Measurements from ENCODE around the gene PROM1. TPM values are rescaled to one million over a fixed set of nuclear protein-coding genes. Genes with fewer than 3 reads are reported as not detected.

Gene PROM1
- total and polyA plus RNA-seq, 2 of the 4 experiments (the other 2 are of a cell fraction) = not detected

DNA sequence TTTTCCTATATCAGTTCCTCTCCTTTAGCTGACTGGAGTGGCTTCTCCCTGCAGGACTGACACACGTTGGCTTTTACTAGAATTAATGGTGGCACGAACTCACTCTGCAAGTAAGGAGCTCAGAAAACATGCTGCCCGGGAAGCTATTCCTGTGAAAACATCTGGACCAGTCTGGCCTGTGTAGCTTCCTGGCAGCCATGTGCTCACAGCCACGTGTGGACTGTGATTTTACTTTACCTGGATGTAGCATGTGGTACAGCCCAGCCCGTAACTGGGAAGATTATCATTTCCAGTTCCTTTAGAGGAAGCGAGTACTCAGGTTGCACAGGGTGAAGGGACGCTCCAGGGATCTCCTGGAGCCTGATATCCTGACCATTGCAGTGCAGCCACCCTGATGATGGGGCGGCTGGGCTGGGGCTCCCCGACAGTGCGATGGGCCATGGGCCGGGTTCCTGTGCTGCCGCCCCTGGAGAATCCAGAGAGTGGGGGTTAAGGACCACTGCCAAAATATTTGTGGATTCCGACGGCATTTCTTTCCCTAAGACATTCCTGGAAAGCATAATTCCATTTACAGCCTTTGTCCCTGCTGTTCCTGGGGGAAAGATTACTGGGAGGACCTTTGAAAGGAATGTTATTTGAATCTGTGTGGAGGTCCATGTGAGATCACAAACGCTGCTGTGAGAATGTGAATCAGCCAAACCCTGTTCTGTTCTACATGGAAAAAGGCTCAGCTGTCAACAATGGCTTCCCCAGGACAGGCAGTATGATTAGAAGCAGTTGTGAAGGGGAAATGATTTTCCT is 35.0 kb downstream of the PROM1 start:
- Histone ChIP-seq H2AK5ac (ENCODE audit: low read depth, low read length) (no peak overlapping the region), H3K4me3 (ENCODE audit: insufficient read depth, low read depth, low read length) (no peak overlapping the region), H3K9ac (ENCODE audit: low read depth, low read length) (no peak overlapping the region), H2BK5ac (ENCODE audit: low read depth, low read length, poor library complexity, severe bottlenecking) (no peak overlapping the region), H3K18ac (ENCODE audit: low read depth, low read length) (no peak overlapping the region), H3K56ac (ENCODE audit: extremely low read depth, insufficient read depth, low read length) (no peak overlapping the region), H3K79me1 (ENCODE audit: low read depth in 1 of 2, low read length in 2 of 2) (no peaks in the 10 kb centered on the region), H3K27ac (ENCODE audit: insufficient read depth, low read length) (no peak overlapping the region), H2AFZ (replicated peaks; ENCODE audit: low read length, poor library complexity) (no peak overlapping the region), H3K23ac (ENCODE audit: low read depth, low read length) (no peak overlapping the region), H2BK15ac (ENCODE audit: low read depth, low read length) (no peak overlapping the region), H3K4me2 (ENCODE audit: low read depth, low read length) (no peak overlapping the region), H3K36me3 (ENCODE audit: control insufficient read depth, insufficient read depth, low read length) (no peaks in the 10 kb centered on the region), H2BK120ac (ENCODE audit: low read depth, low read length) (no peak overlapping the region), H3K9me3 (ENCODE audit: control insufficient read depth, insufficient read depth, low read length) (no peaks in the 10 kb centered on the region), H3K27me3 (ENCODE audit: control insufficient read depth, insufficient read depth, low read length) (peaks cover 25% of the 10 kb centered on the region), H4K8ac (ENCODE audit: low read depth in 2 of 2, low read length in 2 of 2) (no peak overlapping the region), H4K20me1 (ENCODE audit: insufficient read depth, low read length) (no peaks in the 10 kb centered on the region), H3K14ac (replicated peaks; ENCODE audit: low read depth, low read length) (no peak overlapping the region), H3K4me1 (ENCODE audit: control insufficient read depth, insufficient read depth, low read length) (no peaks in the 10 kb centered on the region), H2BK20ac (ENCODE audit: low read depth, low read length) (no peak overlapping the region), H2AK9ac (replicated peaks; ENCODE audit: low read depth, low read length, poor library complexity) (no peak overlapping the region), H3K9me1 (ENCODE audit: insufficient read depth, low read length) (no peaks in the 10 kb centered on the region), H3K4ac (ENCODE audit: low read depth, low read length) (no peak overlapping the region), H4K5ac (ENCODE audit: low read depth, low read length) (no peak overlapping the region), H4K91ac (ENCODE audit: insufficient read depth, low read depth, low read length) (no peak overlapping the region)
- BruUV-seq (replicated peaks) = no TSS peak
- 70% methylated on average over 6 of the region's 15 CpGs; no CpG with 5 or more reads in 1 of the 2 experiments for WGBS, 2 experiments (ENCODE audit: extremely low coverage in 2 of 2, insufficient read length in 1 of 2)
- dilution Hi-C loops (cut with HindIII; ENCODE audit: low sequenced_read_pairs, unreplicated experiment) = no loop called here
- CTCF ChIA-PET = interaction anchor here (0.8 kb wide), 1 partner anchor 9 kb away, joined by 3 read pairs; no protein-coding TSS in a partner anchor
- no peak for DNase-seq
- in situ Hi-C loops (cut with MboI; ENCODE audit: low sequenced_read_pairs) = no loop called here
- intact Hi-C loops (cut with micrococcal nuclease) = no loop called here
- no peak for ATAC-seq (ENCODE audit: low read depth)
- no peak for TF ChIP-seq RFX5 (IDR thresholded peaks at IDR 0.05; ENCODE audit: low read depth, low read length)
- no peak for TF ChIP-seq CEBPB (IDR thresholded peaks at IDR 0.05; ENCODE audit: low read depth, low read length)
- TF ChIP-seq POLR2A (IDR thresholded peaks at IDR 0.05; ENCODE audit: low read depth, low read length) = no peak
- TF ChIP-seq MAFK (IDR thresholded peaks at IDR 0.05; ENCODE audit: low read depth, low read length) = no peak
- no peak for TF ChIP-seq RAD21 (IDR thresholded peaks at IDR 0.05; ENCODE audit: low read length)
- TF ChIP-seq, protein P1, sequence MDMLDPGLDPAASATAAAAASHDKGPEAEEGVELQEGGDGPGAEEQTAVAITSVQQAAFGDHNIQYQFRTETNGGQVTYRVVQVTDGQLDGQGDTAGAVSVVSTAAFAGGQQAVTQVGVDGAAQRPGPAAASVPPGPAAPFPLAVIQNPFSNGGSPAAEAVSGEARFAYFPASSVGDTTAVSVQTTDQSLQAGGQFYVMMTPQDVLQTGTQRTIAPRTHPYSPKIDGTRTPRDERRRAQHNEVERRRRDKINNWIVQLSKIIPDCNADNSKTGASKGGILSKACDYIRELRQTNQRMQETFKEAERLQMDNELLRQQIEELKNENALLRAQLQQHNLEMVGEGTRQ (IDR thresholded peaks at IDR 0.05; ENCODE audit: low read depth, low read length) = no peak
- TF ChIP-seq NFE2L2 (IDR thresholded peaks at IDR 0.05; ENCODE audit: low read depth, low read length) = no peak
- no peak for TF ChIP-seq SMC3 (IDR thresholded peaks at IDR 0.05; ENCODE audit: low read depth, low read length)
- POLR2A ChIA-PET (ENCODE audit: unreplicated experiment) = no interaction called here
